Hematopoietic multipotent progenitor cell (in vitro differentiated cells): ENCODE measurements around the gene NBEA. TPM values are rescaled to one million over a fixed set of nuclear protein-coding genes. Genes with fewer than 3 reads are reported as not detected.
"Not testable (repeated sequence)": the region's sequence is repeated elsewhere in the genome, so short reads cannot be mapped to it uniquely, and the experiment has no call there.

Experiments
- DNase-seq, 3 donors: peaks; one replicate each; pipeline ENCODE4 v3.0.0-alpha.2; 2011 to 2015; ENCODE audit warnings: low read depth in 2 of 3, low spot score in 2 of 3
- total RNA-seq: library from RNA; depleted of rRNA; stranded (reverse); fragments of >200 nt; gene quantifications from one replicate; pipeline ENCODE4 v1.2.3, GENCODE V29; 2012

NBEA gene
- total RNA-seq, 1 donor: 4.6 TPM

DNA sequence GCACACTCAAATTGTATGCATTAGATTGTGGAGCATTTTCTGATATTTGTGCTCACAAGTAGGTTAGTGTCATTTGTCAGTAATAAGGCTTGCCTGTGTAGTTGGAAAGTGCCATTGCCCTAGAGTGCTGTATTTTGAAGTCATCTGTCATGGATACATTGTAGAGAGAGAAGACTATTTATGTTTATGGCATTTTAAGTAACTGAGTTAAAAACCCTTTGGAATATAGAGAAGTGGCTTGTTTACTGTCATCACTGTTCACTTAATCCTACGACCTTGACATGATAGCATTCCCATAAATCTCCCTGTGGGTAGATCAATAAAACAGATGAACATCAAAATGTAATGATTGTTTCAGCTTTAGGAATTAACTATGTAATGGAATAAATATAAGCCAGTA lies 423.8 kb downstream of the NBEA start:
- no peak for DNase-seq

- no peak for DNase-seq
Measured at GRCh38 chr13:35367586-35367985, 425.5 kb downstream of the NBEA start.

GRCh38 chr13:35378939-35379338 lies 436.9 kb downstream of the NBEA start:
- no peak for DNase-seq

GRCh38 chr13:35379663-35380062 lies 437.6 kb downstream of the NBEA start:
- no peak for DNase-seq

GRCh38 chr13:35387682-35388250 lies 445.7 kb downstream of the NBEA start:
- no peak for DNase-seq

- no peak for DNase-seq
Measured at GRCh38 chr13:35388441-35389355, 446.6 kb downstream of the NBEA start.

DNA sequence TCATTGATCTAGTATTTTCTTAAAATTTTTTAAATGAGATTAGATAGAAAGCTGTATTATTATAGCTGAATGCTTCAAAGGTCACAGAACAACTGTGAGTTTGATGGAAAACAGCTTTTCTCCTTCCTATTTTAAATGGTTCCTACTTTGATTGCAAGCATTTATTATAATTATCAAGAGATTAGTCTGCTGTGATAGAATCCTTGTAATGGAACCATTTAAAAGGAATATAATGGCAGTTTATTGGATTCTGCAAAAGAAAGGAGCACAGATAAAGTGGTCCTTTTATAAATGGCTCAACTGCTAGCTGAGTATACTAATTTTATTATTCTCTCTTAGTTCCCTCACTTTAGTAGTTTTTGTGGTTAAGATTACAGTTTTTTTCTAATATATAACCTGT lies 447.5 kb downstream of the NBEA start:
- no peak for DNase-seq

DNA sequence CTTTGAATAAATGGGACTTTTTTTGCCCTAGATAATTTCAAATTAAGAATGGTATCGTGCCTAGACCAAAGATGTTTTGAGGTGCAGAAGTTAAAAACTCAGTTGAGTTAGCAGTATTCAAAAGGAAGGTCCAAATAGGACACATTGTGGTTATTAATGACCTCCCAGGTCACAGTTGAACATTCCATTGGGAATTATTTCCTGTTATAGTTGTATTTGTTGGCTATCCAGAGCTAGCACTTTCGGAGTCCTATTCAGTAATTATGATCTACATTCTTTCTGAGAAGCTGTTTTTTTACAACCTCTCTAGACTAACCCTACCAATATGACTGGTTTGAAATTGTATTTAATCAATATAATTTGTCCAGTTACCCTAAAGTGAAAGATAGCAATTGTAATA lies 450.7 kb downstream of the NBEA start:
- no peak for DNase-seq

DNA sequence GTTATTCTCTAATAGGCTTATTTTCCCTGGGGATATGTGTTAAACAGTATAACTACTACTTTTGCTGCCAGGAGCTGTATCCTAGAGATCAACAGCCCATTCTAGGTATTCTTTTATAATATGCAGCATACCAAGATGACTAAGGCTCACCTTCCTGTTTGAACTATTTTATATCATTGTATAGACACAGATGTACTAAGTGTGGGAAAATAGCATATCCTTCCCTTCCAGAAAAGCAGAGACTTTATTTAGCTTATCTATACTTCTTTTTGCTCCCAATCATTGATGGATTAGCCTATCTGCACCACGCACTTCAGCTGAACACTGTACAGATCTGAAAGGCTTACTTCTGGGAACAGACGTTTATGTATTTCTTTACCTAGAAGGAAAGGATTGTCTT lies 451.8 kb downstream of the NBEA start:
- no peak for DNase-seq

GRCh38 chr13:35408285-35408684 lies 466.2 kb downstream of the NBEA start:
- not testable (repeated sequence) for DNase-seq

DNA sequence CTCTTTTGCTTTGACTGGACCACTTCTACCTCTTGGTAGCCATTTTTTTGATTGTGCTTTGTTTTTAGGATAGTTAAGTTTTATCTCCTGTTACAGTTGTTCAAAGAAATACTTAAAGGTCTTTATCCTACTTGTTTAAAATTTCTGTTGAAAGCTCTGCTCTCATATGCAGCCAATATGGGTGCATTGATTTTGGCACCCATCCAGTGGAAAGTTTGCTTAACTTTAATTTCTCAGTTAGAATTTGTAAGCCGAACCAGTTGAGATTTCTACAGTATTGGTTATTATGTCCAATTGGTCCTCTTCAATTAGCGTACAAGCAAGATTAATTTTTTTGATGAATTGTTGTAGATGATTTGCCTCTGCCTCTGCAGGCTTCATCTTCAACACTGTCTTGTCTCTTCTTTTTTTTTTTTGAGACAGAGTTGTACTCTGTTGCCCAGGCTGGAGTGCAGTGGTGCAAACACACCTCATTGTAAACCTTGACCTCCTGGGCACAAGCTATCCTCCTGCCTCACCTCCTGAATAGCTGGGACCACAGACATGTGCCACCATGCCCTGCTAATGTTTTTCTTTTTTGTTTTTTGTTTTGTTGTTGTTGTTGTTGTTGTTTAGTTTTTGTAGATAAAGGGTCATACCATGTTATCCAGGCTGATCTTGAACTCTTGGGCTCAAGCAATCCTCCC lies 469.1 kb downstream of the NBEA start:
- DNase-seq: no peak

DNA sequence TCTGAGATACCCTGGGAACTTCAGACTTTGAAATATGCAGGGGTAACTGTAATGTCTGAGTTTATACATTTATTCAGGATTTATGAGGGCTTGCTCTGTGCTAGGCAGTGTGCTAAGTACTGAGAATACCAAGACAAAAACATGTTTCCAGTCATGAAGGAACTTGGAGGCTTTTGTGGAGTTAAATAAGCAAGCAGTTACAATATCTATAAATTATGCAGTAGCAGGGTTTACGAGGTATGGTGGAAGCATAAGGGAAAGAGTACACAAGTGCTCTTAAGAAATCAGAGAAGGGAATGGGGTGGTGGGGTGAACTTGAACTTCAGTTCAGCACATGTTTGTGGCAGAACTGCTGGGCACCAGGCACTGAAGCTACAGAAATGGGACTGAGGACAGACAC lies 506.4 kb downstream of the NBEA start:
- DNase-seq: no peak

DNA sequence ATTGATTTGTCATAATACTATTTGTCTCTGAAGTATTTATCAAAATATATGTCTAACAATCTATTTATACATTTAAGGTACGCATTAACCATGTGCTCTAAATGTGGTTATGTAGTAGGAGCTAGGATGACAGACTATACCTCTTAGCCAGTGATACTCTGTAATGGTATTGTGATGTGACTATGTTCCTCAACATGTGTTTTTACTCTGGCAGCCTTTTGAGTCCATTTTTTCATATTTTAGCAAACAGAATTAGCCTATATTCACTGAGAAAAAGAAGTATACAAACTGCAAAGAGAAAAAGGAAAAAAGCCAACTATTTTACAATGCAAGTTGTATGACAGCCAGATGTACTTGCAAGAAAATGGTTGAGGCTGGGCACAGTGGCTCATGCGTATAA lies 507.8 kb downstream of the NBEA start:
- DNase-seq: no peak

GRCh38 chr13:35455022-35455421 lies 513.0 kb downstream of the NBEA start:
- no peak for DNase-seq

GRCh38 chr13:35457258-35457657 lies 515.2 kb downstream of the NBEA start:
- DNase-seq: no peak

DNA sequence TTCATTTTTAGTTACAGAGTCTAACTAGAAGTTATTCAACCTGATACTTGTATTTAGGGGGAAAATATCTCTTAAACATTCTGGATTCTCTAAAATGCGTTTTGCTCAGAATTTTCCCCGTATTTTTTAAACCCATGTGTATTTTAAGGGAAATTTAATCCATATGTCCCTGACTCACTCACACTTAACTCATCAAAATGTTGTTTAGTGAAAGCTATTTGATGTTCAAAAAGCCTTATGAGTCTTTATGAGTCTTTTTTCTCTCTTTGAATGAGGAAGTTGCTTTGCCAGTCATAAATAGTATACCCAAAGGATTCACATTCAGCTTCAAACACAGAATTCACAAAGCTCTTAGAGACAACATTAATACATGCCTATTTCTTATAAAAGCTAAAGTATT lies 518.0 kb downstream of the NBEA start:
- no peak for DNase-seq

DNA sequence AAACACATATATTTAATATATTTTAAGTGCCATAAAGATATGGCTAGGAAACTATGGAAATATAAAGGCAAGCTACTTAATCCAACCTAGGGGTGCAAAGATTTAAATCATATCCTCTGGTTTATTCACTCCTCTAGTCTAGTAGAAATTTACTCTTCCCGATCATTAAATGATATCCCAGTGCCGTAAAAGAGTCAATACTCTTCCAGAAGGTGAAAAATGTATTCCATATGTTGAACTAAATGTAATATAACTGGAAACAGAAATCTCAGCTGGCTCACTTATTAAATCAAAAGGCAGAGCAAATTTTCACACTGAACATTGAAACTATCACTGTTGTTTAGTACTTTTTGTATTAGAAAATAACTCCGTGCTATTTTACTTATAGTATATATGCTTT lies 523.3 kb downstream of the NBEA start:
- no peak for DNase-seq

DNA sequence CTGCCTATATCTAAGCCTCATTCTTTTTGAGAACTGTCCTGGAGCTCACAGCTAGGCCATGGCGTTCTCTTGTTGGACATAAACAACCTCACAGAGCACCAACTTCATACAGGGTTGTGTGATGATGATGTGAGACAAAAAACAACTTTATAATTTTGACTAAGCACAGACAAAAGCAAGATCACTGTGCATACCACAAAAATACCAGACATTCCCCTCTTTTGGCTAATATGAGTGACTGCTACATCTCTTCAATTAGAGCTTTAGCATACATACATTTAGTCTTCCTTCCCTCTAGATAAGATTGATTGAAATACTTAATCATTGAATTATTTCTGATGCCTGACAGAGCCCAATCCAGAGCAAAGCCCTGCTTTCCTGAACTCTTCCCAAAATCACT lies 526.1 kb downstream of the NBEA start:
- no peak for DNase-seq

DNA sequence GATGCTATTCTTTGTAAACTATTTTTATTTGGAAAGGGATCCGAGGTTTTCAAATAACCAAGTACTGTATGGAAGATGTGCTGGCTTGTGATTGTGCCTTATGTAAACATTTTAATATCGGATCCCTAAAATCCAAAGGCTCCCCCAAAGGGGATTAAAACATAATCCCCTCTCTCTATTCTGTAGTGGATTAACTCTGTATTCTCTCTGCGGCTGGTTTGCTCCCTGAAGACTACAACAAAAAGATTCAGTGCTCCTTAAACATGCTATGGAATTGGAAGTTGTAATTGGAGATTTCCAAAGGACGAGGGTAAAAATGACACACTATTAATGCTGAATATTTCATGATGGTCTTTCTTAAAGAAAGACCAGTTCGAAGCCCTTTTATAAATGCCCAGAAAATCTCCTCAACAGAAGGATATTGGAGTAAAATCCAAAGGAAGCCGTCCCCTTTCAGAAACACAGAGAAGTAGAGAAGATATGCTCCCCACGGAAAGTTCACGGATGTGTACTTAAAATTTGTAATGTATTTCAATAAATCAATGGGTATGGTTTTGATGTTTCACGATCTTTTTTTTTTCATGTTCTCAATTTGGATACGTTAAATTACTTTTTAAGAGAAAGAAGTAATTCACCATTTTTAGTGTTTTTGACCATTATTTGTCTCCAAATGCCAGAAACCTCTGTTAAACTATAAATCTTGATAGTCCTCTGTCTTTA lies 527.9 kb downstream of the NBEA start:
- peak in 1 of 3 donors; percentile 6 for DNase-seq

- peak in 2 of 3 donors; percentile 36 to 50 for DNase-seq
Measured at GRCh38 chr13:35470671-35471661, 528.9 kb downstream of the NBEA start.
